SK-N-MC (cell line): Measurements from ENCODE around the gene PPP2R2C.

Experiments used
- EZH2 ChIP-seq: fragments of 200-600 bp; sonication (generic); IDR thresholded peaks from one replicate; pipeline ENCODE4 v1.6.1; 2017; ENCODE audit warnings: antibody characterized with exemption
- POLR2AphosphoS5 ChIP-seq: IDR thresholded peaks from 2 replicates; pipeline ENCODE4 v1.6.1; 2012; ENCODE audit warnings: mild to moderate bottlenecking, low read depth, low read length, borderline replicate concordance

DNA sequence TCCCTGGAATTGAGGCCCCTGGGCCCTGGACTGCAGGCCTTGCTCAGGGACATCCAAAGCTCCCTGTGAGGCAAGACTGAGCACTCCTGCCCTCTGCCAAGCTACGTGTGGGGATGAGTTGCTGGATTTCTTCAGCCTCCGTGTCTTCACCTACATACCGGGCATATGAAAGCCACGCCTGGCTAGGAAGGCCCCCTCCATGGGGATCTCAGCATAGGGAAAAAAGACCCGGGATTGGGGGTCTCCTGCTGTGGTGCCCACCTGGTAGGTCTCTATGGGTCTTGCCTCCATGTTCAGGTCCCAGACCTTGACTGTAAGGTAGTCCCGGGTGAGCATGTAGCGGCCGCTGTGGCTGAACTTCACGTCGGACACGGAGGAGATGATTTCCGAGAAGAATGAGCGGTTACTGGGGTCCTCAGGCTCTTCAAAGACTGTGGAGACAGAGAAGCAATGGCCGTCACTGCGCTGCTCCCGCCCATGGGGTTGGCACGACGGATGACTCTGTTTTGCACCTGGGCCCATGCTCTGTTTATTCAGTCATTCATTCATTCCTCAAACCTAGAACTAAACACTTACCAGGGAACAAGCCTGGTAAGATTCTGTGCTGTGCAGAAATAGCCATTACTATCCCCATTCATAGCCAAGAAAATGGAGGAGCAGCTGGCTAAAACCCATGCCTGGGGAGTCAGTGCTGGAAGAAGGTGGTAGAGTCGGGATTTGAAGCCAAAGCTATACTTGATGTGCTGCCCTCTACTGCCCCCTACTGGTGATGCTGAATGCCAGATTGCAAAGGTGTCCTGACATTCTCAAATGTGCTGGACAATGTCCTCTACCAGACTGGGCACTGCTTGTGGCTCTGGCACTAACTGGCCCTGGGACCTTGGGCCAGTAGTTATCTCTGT lies 138.9 kb downstream of the PPP2R2C start:
- no peak for TF ChIP-seq EZH2
- TF ChIP-seq POLR2AphosphoS5, result no peak
